Measurements from ENCODE around the gene MDN1.

DNA sequence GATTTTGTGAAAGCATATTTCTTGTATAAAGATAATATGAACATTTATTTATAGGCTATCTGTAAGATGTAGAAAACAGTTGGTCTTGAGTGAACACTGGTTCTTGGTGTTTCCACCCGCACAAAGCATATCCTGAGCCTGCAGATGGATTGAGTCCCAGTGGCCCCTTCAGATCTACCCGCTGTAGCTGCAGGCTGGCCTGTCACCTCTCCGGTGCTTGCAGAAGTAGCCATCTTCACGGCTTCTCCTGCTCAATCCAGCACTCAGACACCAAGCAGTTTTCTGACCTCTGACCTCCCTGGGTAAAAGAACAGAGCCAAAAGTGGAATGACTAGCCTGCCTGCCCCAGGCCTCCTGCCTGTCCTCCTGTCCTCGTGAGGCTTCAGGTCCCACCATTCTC is 203.7 kb downstream of the MDN1 start:
- TF ChIP-seq EP300 (IDR thresholded peaks at IDR 0.05; ENCODE audit: borderline replicate concordance in 1 of 2, low read depth in 2 of 2, low read length in 2 of 2): no peak
- no peak for TF ChIP-seq SP1 (IDR thresholded peaks at IDR 0.05; ENCODE audit: low read depth, low read length)
